ENCODE results near the gene HS3ST5.

HS3ST5 gene, protein sequence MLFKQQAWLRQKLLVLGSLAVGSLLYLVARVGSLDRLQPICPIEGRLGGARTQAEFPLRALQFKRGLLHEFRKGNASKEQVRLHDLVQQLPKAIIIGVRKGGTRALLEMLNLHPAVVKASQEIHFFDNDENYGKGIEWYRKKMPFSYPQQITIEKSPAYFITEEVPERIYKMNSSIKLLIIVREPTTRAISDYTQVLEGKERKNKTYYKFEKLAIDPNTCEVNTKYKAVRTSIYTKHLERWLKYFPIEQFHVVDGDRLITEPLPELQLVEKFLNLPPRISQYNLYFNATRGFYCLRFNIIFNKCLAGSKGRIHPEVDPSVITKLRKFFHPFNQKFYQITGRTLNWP

DNA sequence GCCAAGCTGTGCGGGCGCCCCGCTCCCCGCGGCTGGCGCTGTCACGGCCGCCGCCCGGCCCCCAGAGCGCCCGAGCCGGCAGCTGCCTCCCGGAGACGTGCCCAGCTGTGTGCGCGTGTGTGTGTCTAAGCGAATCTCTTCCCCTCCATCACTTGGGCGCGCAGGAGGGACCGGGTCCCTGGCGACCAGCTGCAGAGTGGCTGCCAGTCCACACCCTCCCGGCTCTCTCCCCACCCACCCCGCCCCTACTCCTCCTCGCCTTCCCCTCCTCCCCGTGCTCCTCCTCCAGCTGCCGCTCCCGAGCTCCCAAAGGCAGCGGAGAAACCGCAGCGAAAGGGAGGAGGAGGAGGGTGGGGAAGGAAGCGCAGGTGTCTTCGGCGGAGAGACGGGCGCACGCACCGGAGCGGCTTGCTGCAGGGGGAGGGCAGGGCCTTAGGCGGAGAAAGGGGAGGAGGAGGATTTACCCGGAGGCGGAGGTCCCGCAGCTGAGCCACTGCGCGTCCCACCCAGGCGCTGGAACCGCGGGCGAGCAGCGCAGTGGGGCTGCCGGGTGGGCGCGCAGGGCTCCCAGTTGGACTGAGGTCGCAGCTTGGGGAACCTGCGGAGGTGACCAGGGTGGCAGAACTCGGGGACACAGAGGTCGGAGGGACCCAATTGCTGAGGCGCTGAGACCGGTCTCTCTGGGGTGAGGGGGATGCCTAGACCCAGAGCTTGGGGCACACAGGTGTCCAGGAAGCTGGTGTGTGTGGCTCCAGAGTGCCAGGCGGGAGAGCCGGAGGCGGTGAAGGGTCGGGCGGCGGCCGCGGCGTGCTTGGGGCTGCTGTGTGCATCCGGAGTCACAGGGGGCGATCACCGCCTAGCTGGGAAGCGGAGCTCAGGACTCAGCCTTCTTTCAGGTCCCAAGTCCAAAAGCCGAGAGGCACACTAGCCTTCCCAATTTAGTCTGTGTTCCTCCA is at the start of gene HS3ST5:
Gene HS3ST5 (minus strand): TSS at position 198 of the 956 bp plus-strand sequence. CDS start 280,178 bp downstream, outside the sequence.
- DNase-seq: no peak

DNA sequence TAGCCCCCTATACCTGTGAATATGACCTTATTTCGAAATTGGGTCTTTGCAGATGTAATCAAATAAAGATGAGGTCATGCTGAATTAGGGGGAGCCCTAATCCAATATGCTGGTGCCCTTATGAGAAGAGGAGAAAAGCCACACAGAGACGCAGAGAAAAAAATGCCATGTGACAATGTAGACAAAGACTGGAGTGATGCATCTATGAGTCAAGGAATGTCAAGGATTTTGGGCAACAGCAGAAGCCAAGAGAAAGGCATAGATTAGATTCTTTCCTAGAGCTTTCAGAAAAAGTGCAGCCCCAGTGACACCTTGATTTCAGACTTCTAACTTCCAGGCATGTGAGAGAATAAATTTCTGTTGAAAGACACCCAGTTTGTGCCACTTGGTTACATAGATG is 47.4 kb upstream of the HS3ST5 start:
- no peak for DNase-seq

- DNase-seq: no peak
Observed at GRCh38 chr6:114389111-114389510, 46.3 kb upstream of the HS3ST5 start.

DNA sequence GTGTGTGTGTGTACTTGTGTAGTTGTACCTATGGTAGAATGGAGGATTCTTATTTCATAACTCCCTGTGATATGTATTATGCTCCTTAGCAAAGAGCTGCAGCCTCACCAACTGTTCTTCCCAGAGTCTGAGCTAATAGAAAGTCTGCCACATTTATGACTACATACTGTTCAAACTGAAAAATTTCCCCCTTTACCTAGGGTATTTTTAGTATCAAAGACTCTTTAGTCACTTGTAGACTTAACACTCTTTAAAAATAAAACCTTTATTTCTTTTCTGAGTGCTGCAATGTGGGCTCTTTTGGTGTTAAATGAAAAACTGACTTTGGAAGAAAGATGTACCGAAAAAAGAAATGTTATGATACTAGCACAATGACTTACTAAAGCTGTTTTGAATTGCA is 39.6 kb upstream of the HS3ST5 start:
- no peak for DNase-seq

GRCh38 chr6:114377881-114378280 is 35.1 kb upstream of the HS3ST5 start:
- no peak for DNase-seq

GRCh38 chr6:114376611-114377175 is 33.9 kb upstream of the HS3ST5 start:
- no peak for DNase-seq

- no peak for DNase-seq
Observed at GRCh38 chr6:114375541-114376192, 32.8 kb upstream of the HS3ST5 start.

GRCh38 chr6:114367315-114367961 is 24.6 kb upstream of the HS3ST5 start:
- no peak for DNase-seq

DNA sequence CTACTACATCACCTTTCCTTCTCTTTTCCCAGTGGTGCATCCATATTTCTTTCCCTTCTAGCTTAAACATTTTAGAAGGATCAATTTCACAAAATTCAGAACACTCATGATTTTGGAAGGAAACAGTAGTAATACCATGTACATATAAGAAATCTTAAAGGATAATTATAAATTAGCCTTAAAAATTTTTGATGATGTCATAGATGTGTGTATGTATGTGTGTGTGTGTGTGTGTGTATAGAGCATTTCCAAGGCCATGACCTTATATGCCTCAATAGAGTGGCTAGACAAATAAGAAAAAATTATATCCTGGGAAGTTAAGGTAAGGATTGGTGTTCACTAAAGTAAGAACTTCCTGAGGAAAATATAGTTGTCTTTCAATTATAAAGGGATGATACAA is 24.1 kb upstream of the HS3ST5 start:
- no peak for DNase-seq

DNA sequence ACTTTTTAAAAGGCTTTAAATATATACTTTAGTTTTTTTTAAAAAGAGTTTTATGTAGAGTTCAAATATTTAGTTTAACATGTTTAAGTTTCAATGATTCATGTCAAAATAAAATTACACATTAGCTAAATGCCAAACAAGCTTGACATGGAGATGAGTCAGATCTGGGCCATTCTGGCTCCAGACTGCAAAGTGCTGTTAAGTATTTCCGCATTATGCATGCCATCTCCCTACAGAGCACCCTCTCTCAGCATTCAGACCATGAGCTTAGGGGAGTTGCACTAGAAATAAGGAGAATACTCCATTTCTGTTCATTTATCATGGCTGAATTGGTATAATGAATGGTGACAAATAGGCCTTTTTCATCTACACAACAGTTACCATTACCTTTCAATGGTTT is 21.5 kb upstream of the HS3ST5 start:
- no peak for DNase-seq

DNA sequence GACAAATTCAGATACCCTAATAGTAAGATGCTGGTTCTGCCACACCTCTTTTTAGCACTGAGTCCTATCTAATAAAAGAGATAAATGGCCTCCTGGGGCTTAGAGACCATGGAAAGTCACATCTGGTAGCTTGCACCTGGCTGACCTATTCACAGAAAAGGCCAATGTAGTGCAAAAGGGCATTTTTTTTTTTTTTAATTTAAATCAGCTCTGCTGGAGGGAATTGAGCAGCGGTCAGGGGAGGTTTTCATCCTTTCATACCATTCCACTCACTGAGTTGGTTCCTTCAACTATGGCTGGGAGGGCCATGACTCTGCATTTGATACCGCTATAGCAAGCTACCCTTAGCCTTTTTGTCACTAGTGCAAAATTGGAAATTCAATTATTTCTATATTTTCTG is 20.1 kb upstream of the HS3ST5 start:
- no peak for DNase-seq

GRCh38 chr6:114362396-114362795 is 19.6 kb upstream of the HS3ST5 start:
- DNase-seq: no peak

DNA sequence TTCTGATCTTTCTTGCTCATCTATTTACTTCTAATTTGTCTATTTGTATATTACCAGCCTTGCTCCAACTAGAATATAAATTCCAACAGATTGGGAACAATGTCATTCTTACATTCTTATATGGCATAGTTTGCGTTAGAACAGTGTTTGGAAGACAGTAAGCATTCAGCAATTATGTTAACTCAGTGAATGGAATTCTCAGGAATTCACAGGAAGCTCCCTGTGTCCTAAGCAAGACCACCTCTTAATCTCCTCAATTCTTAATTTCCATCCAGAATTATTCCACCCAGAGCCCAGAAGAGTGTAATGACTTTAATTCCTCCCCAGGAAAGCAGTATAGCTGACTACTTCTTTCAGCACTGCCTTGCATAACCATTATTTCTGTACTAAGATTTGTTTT is 18.2 kb upstream of the HS3ST5 start:
- DNase-seq: no peak

GRCh38 chr6:114355300-114355699 is 12.5 kb upstream of the HS3ST5 start:
- no peak for DNase-seq

DNA sequence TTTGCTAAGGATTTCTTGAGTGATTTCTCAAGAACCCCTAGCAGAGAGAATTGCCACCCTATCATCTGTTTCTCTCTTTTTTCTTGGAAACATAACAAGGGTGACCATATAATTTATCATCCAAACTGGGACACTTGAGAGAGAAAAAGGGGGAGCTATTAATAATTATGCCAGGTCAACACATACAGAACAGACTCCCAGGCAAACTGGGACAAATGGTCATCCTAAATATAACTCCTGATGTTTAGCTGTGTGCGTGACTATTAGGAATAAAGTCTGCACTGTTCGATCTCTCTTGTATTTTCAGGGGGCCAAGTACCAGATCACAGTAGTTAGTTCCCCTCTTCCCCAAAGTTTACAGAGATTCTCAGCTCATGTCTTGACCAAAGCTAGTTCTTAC is 11.7 kb upstream of the HS3ST5 start:
- no peak for DNase-seq

- DNase-seq: no peak
Observed at GRCh38 chr6:114346451-114346850, 3.6 kb upstream of the HS3ST5 start.

- DNase-seq: no peak
Observed at GRCh38 chr6:114344971-114345275, 2.1 kb upstream of the HS3ST5 start.

DNA sequence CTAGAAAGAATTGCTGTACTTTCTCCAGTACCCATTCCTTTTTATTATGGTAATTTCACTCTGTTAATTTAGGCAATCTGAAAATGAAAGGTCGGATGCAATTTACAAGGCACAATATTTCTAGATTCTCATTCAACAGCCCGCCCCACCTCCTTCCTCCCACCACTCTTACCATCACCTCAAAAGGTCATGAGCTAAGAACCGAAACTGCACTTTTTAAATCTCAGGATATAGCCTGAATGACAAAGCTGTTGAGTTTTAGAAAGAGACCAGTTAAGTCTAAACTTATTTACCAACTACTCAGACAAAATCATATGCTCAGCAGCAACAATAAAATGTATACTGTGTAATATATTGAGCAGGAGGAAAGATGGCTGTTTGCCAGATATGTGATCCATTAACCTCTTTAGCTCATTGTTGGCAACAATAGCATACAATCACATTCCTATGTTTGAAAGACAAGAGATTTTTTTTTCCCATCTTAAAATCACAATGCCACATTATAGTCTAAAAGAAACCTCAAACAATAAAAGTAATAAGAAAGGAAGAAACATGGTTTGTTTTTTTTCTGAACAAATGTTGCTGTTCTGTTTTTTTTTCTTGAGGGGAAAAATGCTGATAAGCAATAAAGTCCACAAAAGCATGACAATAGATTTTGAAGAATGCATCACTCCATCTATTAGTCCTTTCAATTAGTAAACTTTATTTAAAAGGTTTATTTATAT is 1.6 kb upstream of the HS3ST5 start:
- DNase-seq: no peak

DNA sequence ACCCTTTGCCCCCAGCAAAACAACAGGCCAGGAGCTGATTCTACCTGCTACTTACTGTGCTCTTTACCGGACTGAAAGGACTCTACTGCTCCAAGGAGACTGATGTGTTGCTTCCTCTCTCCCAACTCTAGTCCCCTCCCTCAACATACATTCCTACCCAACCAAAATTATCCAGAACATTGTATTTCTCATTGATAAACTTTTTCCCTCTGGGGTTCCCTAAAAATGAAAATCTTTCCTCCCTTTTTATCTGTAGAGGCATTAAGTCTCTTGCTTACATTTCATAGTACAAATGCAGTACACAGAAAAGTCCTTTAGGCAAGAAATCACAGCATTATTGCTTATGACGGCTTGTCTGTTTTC is 940 bp upstream of the HS3ST5 start:
- DNase-seq: no peak

- no peak for DNase-seq
Observed at GRCh38 chr6:114342086-114342825, 567 bp downstream of the HS3ST5 start.

GRCh38 chr6:114339706-114340105 is 3.1 kb downstream of the HS3ST5 start:
- DNase-seq: no peak
